GM12878 (cell line): ENCODE measurements around the gene NLRP7. TPM values are rescaled to one million over a fixed set of nuclear protein-coding genes. Genes with fewer than 3 reads are reported as not detected.
A peak's percentile ranks its signal among the peaks of the same experiment; 100 is the strongest.
"Not testable (repeated sequence)": the region's sequence is repeated elsewhere in the genome, so short reads cannot be mapped to it uniquely, and the experiment has no call there.

ENCODE experiments used
- ATAC-seq: fragments of 200-7000 bp; cut with Tn5 transposase; 3 replicates; pipeline ENCODE4 v1.9.1; 2020; ENCODE audit warnings: mild to moderate bottlenecking, moderate library complexity
- BruUV-seq: library from RNA; stranded (reverse); fragments of 400-500 nt; replicated peaks from 2 replicates; lab custom pipeline; 2021; lab: Mats Ljungman, UMichigan
- CTCF ChIA-PET: fragments of 300-600 bp; sonication (Branson Sonifier 250); formaldehyde crosslinking; extraction: SDS; loops from one replicate; lab custom pipeline; 2021; ENCODE audit warnings: inconsistent platforms; lab: Yijun Ruan, JAX
- POLR2A ChIA-PET: fragments of 350-600 bp; formaldehyde crosslinking; extraction: SDS; loops from one replicate; lab custom pipeline; 2021; ENCODE audit warnings: inconsistent platforms; lab: Charles Lee
- RAD21 ChIA-PET: fragments of 300-600 bp; sonication (Branson Sonifier 250); formaldehyde crosslinking; loops from one replicate; lab custom pipeline; 2023; ENCODE audit warnings: antibody characterized with exemption; ENCODE audit not compliant: unreplicated experiment; lab: Charles Lee
- SMC1A ChIA-PET: fragments of 300-600 bp; sonication (Branson Sonifier 250); formaldehyde crosslinking; loops from one replicate; lab custom pipeline; 2023; ENCODE audit not compliant: unreplicated experiment, uncharacterized antibody; lab: Charles Lee
- DNase-seq: peaks from one replicate; pipeline ENCODE4 v3.0.0-alpha.2; 2011; ENCODE audit warnings: low read depth, low spot score
- FAIRE-seq: peaks from 3 replicates; lab custom pipeline; 2011; peaks lifted over from hg19 to GRCh38; lab: Jason Lieb, UNC
- H2AFZ ChIP-seq: 2 replicates; pipeline ENCODE4 v1.6.0; 2011; ENCODE audit warnings: low read depth, low read length, control low read depth; ENCODE audit not compliant: control insufficient read depth
- H3K27ac ChIP-seq: 2 replicates; pipeline ENCODE4 v1.5.1; 2011; ENCODE audit warnings: control low read depth; ENCODE audit not compliant: control insufficient read depth, insufficient read depth
- H3K27me3 ChIP-seq, 2 experiments: replicated peaks in 1 of 2; 2 replicates each; pipeline versions ENCODE4 v1.6.0 to v1.6.1; 2011; ENCODE audit warnings: low read length in 1 of 2; ENCODE audit not compliant: control insufficient read depth in 2 of 2, insufficient read depth in 2 of 2
- H3K36me3 ChIP-seq, 2 experiments: 2 replicates each; pipeline ENCODE4 v1.5.1; 2011; ENCODE audit warnings: low read length in 1 of 2; ENCODE audit not compliant: control insufficient read depth in 2 of 2, insufficient read depth in 2 of 2
- H3K4me1 ChIP-seq: 2 replicates; pipeline ENCODE4 v1.6.1; 2011; ENCODE audit warnings: mild to moderate bottlenecking, low read length, moderate library complexity, mixed read lengths; ENCODE audit not compliant: control insufficient read depth, insufficient read depth
- H3K4me2 ChIP-seq: 2 replicates; pipeline ENCODE4 v1.6.0; 2011; ENCODE audit warnings: control low read depth; ENCODE audit not compliant: control insufficient read depth, insufficient read depth
- H3K4me3 ChIP-seq: fragments of 200-600 bp; sonication (generic); 2 replicates; pipeline ENCODE4 v1.5.1; 2016
- H3K79me2 ChIP-seq: 2 replicates; pipeline ENCODE4 v1.6.0; 2011; ENCODE audit warnings: low read length; ENCODE audit not compliant: control insufficient read depth, insufficient read depth
- H3K9ac ChIP-seq: 2 replicates; pipeline ENCODE4 v1.8.0; 2011; ENCODE audit warnings: low read length, control low read depth, mixed read lengths; ENCODE audit not compliant: control insufficient read depth, insufficient read depth
- H3K9me3 ChIP-seq: replicated peaks from 3 replicates; pipeline ENCODE4 v1.5.1; 2011; ENCODE audit warnings: mild to moderate bottlenecking, low read length; ENCODE audit not compliant: control insufficient read depth, insufficient read depth
- H4K20me1 ChIP-seq: 2 replicates; pipeline ENCODE4 v1.6.0; 2011; ENCODE audit not compliant: control insufficient read depth, insufficient read depth
- SMC3 ChIP-seq: IDR thresholded peaks from 2 replicates; pipeline ENCODE4 v1.6.1; 2011; ENCODE audit warnings: low read length, improper control_type of control experiment, borderline replicate concordance
- WGBS: methylation state at CpG from one replicate; pipeline ENCODE4 v1.1.6; 2016; ENCODE audit warnings: low lambda C conversion rate; ENCODE audit not compliant: insufficient replicate concordance, insufficient coverage; ENCODE audit errors: missing lambda C conversion rate; 5-methylcytosine and 5-hydroxymethylcytosine counted together
- in situ Hi-C: fragments of 300-500 bp; cut with MboI; formaldehyde crosslinking; loops from 9 replicates; pipeline ENCODE4 v1.14.3; 2018; ENCODE audit warnings: mixed read lengths
- intact Hi-C: fragments of 100-400 bp; cut with micrococcal nuclease; formaldehyde crosslinking; loops from one replicate; pipeline ENCODE4 v1.14.2; 2022; ENCODE audit not compliant: unreplicated experiment
- polyA plus RNA-seq, 11 experiments: library from polyadenylated mRNA; depleted of rRNA in 4 of 11; unstranded in 6 of 11; stranded (reverse) in 5 of 11; fragments of >200 nt; fragmentation: Nextera tagmentation in 4 of 11; fragmentation: Illumina TruSeq in 1 of 11; extraction: Ambion mirVana in 4 of 11; extraction: Trizol in 1 of 11; gene quantifications; 1 replicate in 1 of 11; 2 replicates in 10 of 11; pipeline versions ENCODE4 v1.2.1 to v1.2.3, GENCODE V29; 2011 to 2016; ENCODE audit warnings: inconsistent platforms in 2 of 11, missing spikeins in 2 of 11, low read depth in 1 of 11
- total RNA-seq, 4 experiments: library from RNA; depleted of rRNA in 3 of 4; stranded (reverse); fragments of >200 nt in 3 of 4; fragmentation: Illumina TruSeq in 1 of 4; extraction: Trizol in 1 of 4; gene quantifications; 2 replicates each; pipeline versions ENCODE4 v1.2.1 to v1.2.3, GENCODE V29; 2013 to 2021
- TF ChIP-seq, protein P1 (sequence below), 3 experiments: IDR thresholded peaks in 2 of 3; conservative IDR thresholded peaks in 1 of 3; 2 replicates each; pipeline ENCODE4 v1.5.1; 2011; ENCODE audit warnings: low read depth in 3 of 3, low read length in 3 of 3, mild to moderate bottlenecking in 3 of 3, control low read depth in 2 of 3, moderate library complexity in 2 of 3, inconsistent platforms in 1 of 3, mixed read lengths in 1 of 3; ENCODE audit not compliant: control insufficient read depth in 2 of 3, insufficient read depth in 1 of 3; ENCODE audit errors: extremely low read depth in 1 of 3

NLRP7 gene
- total and polyA plus RNA-seq, 10 of the 15 experiments (the other 5 are each of a cell fraction or from before 2014, with no cell fraction given), result 0.08 to 3.4 (median 0.31) TPM

- not testable (repeated sequence) for H3K4me3 ChIP-seq, DNase-seq, H3K4me2 ChIP-seq, H2AFZ ChIP-seq
- 16% methylated on average over 20 of the region's 24 CpGs for WGBS
- intact Hi-C loops, result loop anchor here (1.0 to 10.0 kb wide), 3 partner anchors 39 to 445 kb away; partner anchors contain the start of genes CDC42EP5 and LILRB4
- TF ChIP-seq, protein P1, sequence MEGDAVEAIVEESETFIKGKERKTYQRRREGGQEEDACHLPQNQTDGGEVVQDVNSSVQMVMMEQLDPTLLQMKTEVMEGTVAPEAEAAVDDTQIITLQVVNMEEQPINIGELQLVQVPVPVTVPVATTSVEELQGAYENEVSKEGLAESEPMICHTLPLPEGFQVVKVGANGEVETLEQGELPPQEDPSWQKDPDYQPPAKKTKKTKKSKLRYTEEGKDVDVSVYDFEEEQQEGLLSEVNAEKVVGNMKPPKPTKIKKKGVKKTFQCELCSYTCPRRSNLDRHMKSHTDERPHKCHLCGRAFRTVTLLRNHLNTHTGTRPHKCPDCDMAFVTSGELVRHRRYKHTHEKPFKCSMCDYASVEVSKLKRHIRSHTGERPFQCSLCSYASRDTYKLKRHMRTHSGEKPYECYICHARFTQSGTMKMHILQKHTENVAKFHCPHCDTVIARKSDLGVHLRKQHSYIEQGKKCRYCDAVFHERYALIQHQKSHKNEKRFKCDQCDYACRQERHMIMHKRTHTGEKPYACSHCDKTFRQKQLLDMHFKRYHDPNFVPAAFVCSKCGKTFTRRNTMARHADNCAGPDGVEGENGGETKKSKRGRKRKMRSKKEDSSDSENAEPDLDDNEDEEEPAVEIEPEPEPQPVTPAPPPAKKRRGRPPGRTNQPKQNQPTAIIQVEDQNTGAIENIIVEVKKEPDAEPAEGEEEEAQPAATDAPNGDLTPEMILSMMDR (IDR thresholded peaks at IDR 0.05 in 2 of 3, conservative IDR thresholded peaks at IDR 0.05 in 1 of 3; ENCODE audit: control insufficient read depth in 2 of 3, extremely low read depth in 1 of 3, insufficient read depth in 1 of 3, low read depth in 3 of 3, low read length in 3 of 3), result peak in 2 of 3 experiments; percentile 16 to 30; a peak in 1 of 6 replicates
- peak; percentile 18; the same call in 1 of the 2 replicates for TF ChIP-seq SMC3
- TF ChIP-seq, all 136 proteins: peak for 2; not testable (repeated sequence) for 134
- BruUV-seq, H3K4me1 ChIP-seq, H3K27me3 ChIP-seq, FAIRE-seq, POLR2A ChIA-PET, CTCF ChIA-PET, H3K36me3 ChIP-seq, H3K9ac ChIP-seq, SMC1A ChIA-PET, H4K20me1 ChIP-seq, H3K27ac ChIP-seq, H3K9me3 ChIP-seq, ATAC-seq, H3K79me2 ChIP-seq: not testable (repeated sequence)
- in situ Hi-C loops, result loop anchor here (10.0 kb wide), 1 partner anchor 445 kb away; the partner anchor contains the start of gene CDC42EP5
- RAD21 ChIA-PET, result interaction anchor here (0.7 to 1.2 kb wide), 2 partner anchors 39 to 167 kb away, joined by 3 to 5 read pairs; no protein-coding TSS in a partner anchor
Measured at GRCh38 chr19:54919646-54920563, 27.4 kb downstream of the NLRP7 start.
